Keratinocyte (primary cell): ENCODE measurements around the gene PYM1. TPM values are rescaled to one million over a fixed set of nuclear protein-coding genes. Genes with fewer than 3 reads are reported as not detected.

Source experiments
- DNase-seq: peaks from one replicate; pipeline ENCODE4 v3.0.0-alpha.2; 2011; ENCODE audit warnings: low read depth, missing footprints, low spot score
- FAIRE-seq: peaks from 2 replicates; lab custom pipeline; 2011; peaks lifted over from hg19 to GRCh38; lab: Jason Lieb, UNC
- H2AFZ ChIP-seq: 2 replicates; pipeline ENCODE4 v1.6.0; 2012; ENCODE audit warnings: low read length, control low read depth, inconsistent platforms; ENCODE audit not compliant: control insufficient read depth
- H3K27ac ChIP-seq: 2 replicates; pipeline ENCODE4 v1.5.1; 2011; ENCODE audit warnings: low read length; ENCODE audit not compliant: control insufficient read depth, insufficient read depth
- H3K27me3 ChIP-seq: 3 replicates; pipeline ENCODE4 v1.6.0; 2011; ENCODE audit warnings: low read length; ENCODE audit not compliant: control insufficient read depth, insufficient read depth; ENCODE audit errors: extremely low read depth
- H3K36me3 ChIP-seq, 2 experiments: 2 replicates in 1 of 2; 3 replicates in 1 of 2; pipeline ENCODE4 v1.5.1; 2011; ENCODE audit warnings: low read length in 2 of 2, mild to moderate bottlenecking in 1 of 2; ENCODE audit not compliant: control insufficient read depth in 2 of 2, insufficient read depth in 2 of 2; ENCODE audit errors: extremely low read depth in 1 of 2
- H3K4me1 ChIP-seq: 3 replicates; pipeline ENCODE4 v1.5.1; 2011; ENCODE audit warnings: low read length; ENCODE audit not compliant: control insufficient read depth, insufficient read depth; ENCODE audit errors: extremely low read depth
- H3K4me2 ChIP-seq: 3 replicates; pipeline ENCODE4 v1.6.0; 2011; ENCODE audit warnings: low read depth, low read length; ENCODE audit not compliant: control insufficient read depth, insufficient read depth; ENCODE audit errors: extremely low read depth
- H3K4me3 ChIP-seq, 3 experiments: fragments of 200-600 bp in 1 of 3; sonication (generic) in 1 of 3; 2 replicates in 2 of 3; 3 replicates in 1 of 3; pipeline ENCODE4 v1.5.1; 2011 to 2016; ENCODE audit warnings: low read length in 3 of 3, mild to moderate bottlenecking in 3 of 3, control low read depth in 2 of 3, inconsistent platforms in 1 of 3, low read depth in 1 of 3, mixed read lengths in 1 of 3, mixed run types in 1 of 3, moderate library complexity in 1 of 3; ENCODE audit not compliant: control insufficient read depth in 2 of 3, insufficient read depth in 2 of 3; ENCODE audit errors: extremely low read depth in 1 of 3
- H3K79me2 ChIP-seq: 2 replicates; pipeline ENCODE4 v1.6.0; 2012; ENCODE audit warnings: low read length; ENCODE audit not compliant: control insufficient read depth, insufficient read depth
- H3K9ac ChIP-seq: 3 replicates; pipeline ENCODE4 v1.6.0; 2011; ENCODE audit warnings: low read length; ENCODE audit not compliant: control insufficient read depth, insufficient read depth; ENCODE audit errors: extremely low read depth
- H3K9me1 ChIP-seq: 3 replicates; pipeline ENCODE4 v1.6.0; 2011; ENCODE audit warnings: low read length; ENCODE audit not compliant: control insufficient read depth, insufficient read depth; ENCODE audit errors: extremely low read depth
- H3K9me3 ChIP-seq: 2 replicates; pipeline ENCODE4 v1.5.1; 2012; ENCODE audit warnings: low read depth, low read length; ENCODE audit not compliant: control insufficient read depth
- H4K20me1 ChIP-seq: 3 replicates; pipeline ENCODE4 v1.6.0; 2011; ENCODE audit warnings: low read length; ENCODE audit not compliant: control insufficient read depth, insufficient read depth; ENCODE audit errors: extremely low read depth
- CTCF ChIP-seq, 3 experiments: IDR thresholded peaks in 1 of 3; conservative IDR thresholded peaks in 1 of 3; optimal IDR thresholded peaks in 1 of 3; 2 replicates in 2 of 3; 3 replicates in 1 of 3; pipeline versions ENCODE3 to v1.5.1; 2011; ENCODE audit warnings: low read length in 3 of 3, mild to moderate bottlenecking in 3 of 3, moderate library complexity in 2 of 3, control low read depth in 1 of 3, inconsistent platforms in 1 of 3; ENCODE audit not compliant: insufficient read depth in 2 of 3; ENCODE audit errors: extremely low read depth in 1 of 3
- EZH2 ChIP-seq: IDR thresholded peaks from one replicate; pipeline ENCODE4 v1.6.1; 2012; ENCODE audit warnings: inconsistent platforms, mild to moderate bottlenecking, low read length, moderate library complexity
- dilution Hi-C: fragments of 300-500 bp; cut with MboI; formaldehyde crosslinking; loops from one replicate; pipeline ENCODE4 v1.7.0; 2020; ENCODE audit warnings: low sequenced_read_pairs; ENCODE audit not compliant: extremely low pct_ligation_motif_present
- polyA plus RNA-seq, 5 experiments: library from polyadenylated mRNA; depleted of rRNA in 3 of 5; stranded (reverse) in 3 of 5; stranded (forward) in 1 of 5; unstranded in 1 of 5; fragments of >200 nt; gene quantifications; 1 replicate in 1 of 5; 2 replicates in 3 of 5; 3 replicates in 1 of 5; pipeline versions ENCODE4 v1.2.1 to v1.2.3, GENCODE V29; 2011 to 2012; ENCODE audit warnings: missing spikeins in 2 of 5, low read depth in 1 of 5, low replicate concordance in 1 of 5

PYM1 gene
- polyA plus RNA-seq, 1 donor (not counting 4 experiments of a cell fraction or from before 2014, with no cell fraction given) = 63.4 TPM

- H3K4me2 ChIP-seq = no peak overlapping the region
- no peak overlapping the region for H3K9ac ChIP-seq
- no peaks in the 10 kb centered on the region for H3K27me3 ChIP-seq
- no peaks in the 10 kb centered on the region for H3K79me2 ChIP-seq
- no peak overlapping the region for H3K27ac ChIP-seq
- FAIRE-seq = no peak
- H4K20me1 ChIP-seq = no peaks in the 10 kb centered on the region
- H3K9me1 ChIP-seq = no peaks in the 10 kb centered on the region
- DNase-seq = no peak
- dilution Hi-C loops = no loop called here
- TF ChIP-seq EZH2 (no peak), CTCF (optimal IDR thresholded peaks at IDR 0.05 in 1 of 3, IDR thresholded peaks at IDR 0.05 in 1 of 3, conservative IDR thresholded peaks at IDR 0.05 in 1 of 3; ENCODE audit: extremely low read depth in 1 of 3, insufficient read depth in 2 of 3, low read length in 3 of 3) (no peak)
- H3K4me1 ChIP-seq = no peaks in the 10 kb centered on the region
- no peak overlapping the region for H3K4me3 ChIP-seq
- peaks cover 7 to 12% of the 10 kb centered on the region in 2 experiments for H3K36me3 ChIP-seq
- no peaks in the 10 kb centered on the region for H3K9me3 ChIP-seq
- H2AFZ ChIP-seq = no peak overlapping the region
Observed at GRCh38 chr12:55899082-55899481, 28.6 kb downstream of the PYM1 start.

GRCh38 chr12:55893723-55894122, 34.0 kb downstream of the PYM1 start:
- Histone ChIP-seq H3K36me3 (no peaks in the 10 kb centered on the region), H3K79me2 (no peaks in the 10 kb centered on the region), H3K9me3 (no peaks in the 10 kb centered on the region), H3K4me2 (no peak overlapping the region), H3K27ac (no peak overlapping the region), H3K9ac (no peak overlapping the region), H3K4me1 (no peaks in the 10 kb centered on the region), H2AFZ (no peak overlapping the region), H3K4me3 (no peak overlapping the region), H3K9me1 (no peaks in the 10 kb centered on the region), H4K20me1 (no peaks in the 10 kb centered on the region), H3K27me3 (no peaks in the 10 kb centered on the region)
- DNase-seq (no peak), FAIRE-seq (no peak)
- dilution Hi-C loops = no loop called here
- no peak for TF ChIP-seq EZH2
- no peak for TF ChIP-seq CTCF (optimal IDR thresholded peaks at IDR 0.05 in 1 of 3, IDR thresholded peaks at IDR 0.05 in 1 of 3, conservative IDR thresholded peaks at IDR 0.05 in 1 of 3; ENCODE audit: extremely low read depth in 1 of 3, insufficient read depth in 2 of 3, low read length in 3 of 3)
